COLO829 (cell line): ENCODE data around the gene PLIN3.
"Not testable (repeated sequence)": the region's sequence is repeated elsewhere in the genome, so short reads cannot be mapped to it uniquely, and the experiment has no call there.

ENCODE experiments used
- DNase-seq: peaks from one replicate; pipeline ENCODE4 v3.0.0; 2012; ENCODE audit warnings: low spot score

Gene PLIN3

DNA sequence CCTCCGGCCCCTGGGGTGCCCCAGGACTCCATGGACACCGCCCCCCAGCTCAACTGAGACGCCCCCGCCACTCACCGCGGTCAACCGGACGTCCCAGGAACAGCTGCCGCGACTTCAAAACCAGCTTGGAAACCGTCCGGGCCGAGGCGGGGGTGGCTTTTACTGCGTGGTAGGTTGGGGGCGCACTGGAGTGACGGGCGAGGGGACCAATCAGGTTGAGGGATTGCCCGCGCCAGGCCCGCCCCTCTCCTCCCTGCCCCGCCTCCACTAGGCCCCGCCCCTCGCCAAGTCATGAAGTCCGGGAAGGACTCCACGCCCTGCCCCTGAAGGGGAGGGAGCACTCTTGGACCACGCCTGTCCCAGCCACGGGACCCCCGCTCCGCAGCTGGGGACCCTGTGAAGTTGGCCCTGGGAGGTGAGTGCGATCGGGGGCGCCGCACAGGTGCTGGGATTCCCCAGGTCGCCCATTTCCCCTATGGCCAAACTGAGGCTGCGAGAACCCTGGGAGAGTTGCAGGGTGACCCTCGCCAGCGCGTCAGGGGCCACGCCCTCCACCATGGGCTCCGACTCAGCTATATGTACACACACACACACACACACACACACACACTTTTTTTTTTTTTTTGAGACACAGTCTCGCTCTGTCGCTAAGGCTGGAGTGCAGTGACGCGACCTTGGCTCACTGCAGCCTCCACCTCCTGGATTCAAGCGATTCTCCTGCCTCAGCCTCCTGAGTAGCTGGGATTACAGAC, at the start of gene PLIN3:
Gene PLIN3 (minus strand): TSS at position 134 of the 752 bp plus-strand sequence. CDS start 6,273 bp downstream, outside the sequence.
- DNase-seq = peak; percentile 99

- no peak for DNase-seq
Measured at GRCh38 chr19:4916292-4917082, 49.0 kb upstream of the PLIN3 start.

DNA sequence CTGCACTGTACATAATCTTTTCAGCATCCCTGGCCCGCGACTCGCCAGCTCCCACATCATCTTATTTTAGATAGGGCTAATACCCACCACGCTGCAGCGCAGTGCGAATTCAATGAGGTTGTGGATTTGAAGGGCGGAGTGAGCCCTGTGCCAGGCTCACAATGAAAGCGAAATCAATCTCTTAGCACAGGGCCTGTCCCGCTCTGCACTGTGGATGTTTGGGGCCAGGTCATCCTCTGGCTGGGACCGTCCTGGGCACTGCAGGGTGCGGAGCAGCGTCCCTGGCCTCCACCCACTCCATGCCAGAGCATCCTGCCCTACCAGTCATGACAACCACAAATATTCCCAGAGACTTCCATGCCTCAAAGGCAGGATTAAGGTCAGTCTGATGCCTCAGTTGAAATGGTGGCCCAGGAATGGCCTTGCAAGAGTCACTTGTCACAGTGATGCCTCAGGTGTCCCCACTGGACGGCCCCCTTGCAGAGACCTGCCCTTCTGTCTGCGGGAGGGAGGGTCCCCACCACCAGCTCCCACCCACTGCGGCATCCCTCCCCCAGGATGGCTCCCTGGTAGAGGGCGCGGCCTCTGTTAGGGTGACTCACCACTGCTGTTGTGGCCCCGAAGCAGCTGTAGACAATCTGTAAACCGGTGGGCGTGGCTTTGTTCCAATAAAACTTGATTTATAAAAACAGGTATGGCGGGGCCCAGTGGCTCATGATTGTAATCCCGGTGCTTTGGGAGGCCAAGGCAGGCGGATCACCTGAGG, 47.5 kb upstream of the PLIN3 start:
- DNase-seq = peak; percentile 67

- no peak for DNase-seq
Measured at GRCh38 chr19:4913996-4914735, 46.7 kb upstream of the PLIN3 start.

DNA sequence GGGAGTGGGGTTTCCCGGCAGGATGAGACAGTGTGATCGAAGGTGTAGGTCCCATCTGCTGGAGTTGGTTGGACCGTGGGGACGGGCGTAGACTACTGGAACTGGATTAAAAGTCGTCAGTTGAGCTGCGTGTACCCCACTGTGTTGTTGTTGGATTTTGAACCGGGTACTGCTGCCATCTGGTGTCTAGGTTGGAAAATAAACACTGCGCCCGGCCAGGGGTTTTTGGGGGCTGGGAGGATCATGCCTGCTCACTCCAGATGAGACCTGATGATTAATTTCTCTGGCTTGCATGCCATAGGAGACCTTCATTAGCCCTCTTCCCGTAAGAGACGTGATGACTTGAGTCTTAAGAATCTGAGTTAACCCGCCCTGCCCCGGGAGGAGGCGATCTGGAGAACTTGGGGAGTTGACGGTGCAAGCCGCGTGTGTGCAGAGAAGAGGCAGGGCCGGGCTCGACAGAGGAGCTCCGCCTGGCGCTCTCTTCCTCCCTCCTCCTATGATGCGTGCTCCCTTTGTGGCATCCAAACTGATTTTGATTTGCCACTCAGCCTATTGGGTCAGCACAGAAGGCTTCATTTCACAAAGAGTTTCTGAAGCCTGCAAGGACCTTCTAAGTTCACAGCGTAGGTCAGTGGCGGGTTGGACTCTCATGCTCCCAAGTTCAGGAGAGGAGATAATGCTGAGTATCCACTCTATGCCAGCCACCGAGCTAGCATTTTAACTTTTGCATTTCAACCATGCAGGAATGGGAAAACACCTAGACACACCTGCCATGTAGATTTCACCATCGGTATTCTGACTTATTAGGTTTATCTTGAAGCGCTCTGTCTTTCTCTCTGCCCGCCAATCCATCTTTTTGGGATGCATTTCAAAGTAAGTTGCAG, 44.6 kb upstream of the PLIN3 start:
- DNase-seq = peak; percentile 69

DNA sequence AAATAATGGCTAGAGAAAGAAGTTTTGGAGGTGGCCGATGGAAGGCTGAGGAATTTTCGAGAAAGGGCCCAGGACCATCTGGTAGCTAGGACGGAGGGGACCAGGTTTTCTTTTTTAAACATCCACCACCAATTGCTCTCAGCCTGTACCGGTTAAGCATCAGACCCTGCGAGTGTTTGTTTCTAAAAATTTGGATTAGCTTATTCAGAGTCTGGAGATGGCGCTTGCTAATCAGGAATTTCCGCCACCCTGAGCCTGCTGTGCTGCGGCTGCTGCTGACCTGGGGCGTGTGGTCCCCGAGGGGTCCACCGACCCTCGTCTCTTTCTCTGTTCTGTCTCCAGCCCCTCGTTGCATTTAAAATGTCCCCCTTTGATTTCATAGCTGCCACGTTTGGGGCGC, 43.8 kb upstream of the PLIN3 start:
- no peak for DNase-seq

- peak; percentile 77 for DNase-seq
Measured at GRCh38 chr19:4910594-4911281, 43.3 kb upstream of the PLIN3 start.

GRCh38 chr19:4909897-4910593, 42.6 kb upstream of the PLIN3 start:
- DNase-seq = peak; percentile 86

GRCh38 chr19:4909156-4909896, 41.9 kb upstream of the PLIN3 start, which contains the start of gene UHRF1:
UHRF1 (plus strand) TSS chr19:4909501; CDS start chr19:4910886, 1,385 bp downstream.
- peak; percentile 44 for DNase-seq

GRCh38 chr19:4908781-4909155, 41.3 kb upstream of the PLIN3 start:
- DNase-seq = no peak

DNA sequence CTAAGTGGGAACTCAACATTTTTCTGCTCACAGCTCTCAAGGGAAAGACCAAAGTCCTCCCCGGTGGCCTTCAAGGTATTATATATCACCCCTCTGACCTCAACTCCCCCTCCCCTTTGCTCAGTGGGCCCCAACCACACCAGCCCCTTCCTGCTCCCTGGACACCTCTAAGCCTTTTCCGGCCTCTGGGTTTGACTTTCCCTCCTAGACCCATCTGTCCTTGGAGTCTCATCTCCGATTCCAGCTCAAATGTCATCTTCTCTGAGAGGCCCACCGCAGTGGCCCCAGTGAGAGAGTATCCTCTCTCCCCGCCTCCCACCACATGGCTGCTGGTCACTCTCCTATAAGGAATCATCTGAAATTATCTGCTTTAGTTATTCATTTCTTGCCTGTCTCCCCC, 40.9 kb upstream of the PLIN3 start:
- no peak for DNase-seq

GRCh38 chr19:4906963-4907362, 39.5 kb upstream of the PLIN3 start:
- no peak for DNase-seq

DNA sequence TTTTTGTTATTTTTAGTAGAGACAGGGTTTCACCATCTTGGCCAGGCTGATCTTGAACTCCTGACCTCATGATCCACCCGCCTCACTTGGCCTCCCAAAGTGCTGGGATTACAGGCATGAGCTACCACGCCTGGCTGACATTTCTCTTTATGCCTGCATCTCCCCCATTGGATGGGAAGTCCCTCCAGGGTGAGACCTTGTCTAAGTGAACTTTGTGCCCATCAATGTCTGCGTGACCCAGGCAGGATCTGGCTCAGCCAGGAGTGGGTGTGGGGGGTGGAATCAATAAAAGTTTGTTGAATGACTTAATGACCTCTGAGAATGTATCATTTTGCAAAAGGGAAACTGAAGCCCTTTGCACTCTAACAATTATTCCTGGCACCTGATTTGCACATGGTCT, 37.0 kb upstream of the PLIN3 start:
- no peak for DNase-seq

DNA sequence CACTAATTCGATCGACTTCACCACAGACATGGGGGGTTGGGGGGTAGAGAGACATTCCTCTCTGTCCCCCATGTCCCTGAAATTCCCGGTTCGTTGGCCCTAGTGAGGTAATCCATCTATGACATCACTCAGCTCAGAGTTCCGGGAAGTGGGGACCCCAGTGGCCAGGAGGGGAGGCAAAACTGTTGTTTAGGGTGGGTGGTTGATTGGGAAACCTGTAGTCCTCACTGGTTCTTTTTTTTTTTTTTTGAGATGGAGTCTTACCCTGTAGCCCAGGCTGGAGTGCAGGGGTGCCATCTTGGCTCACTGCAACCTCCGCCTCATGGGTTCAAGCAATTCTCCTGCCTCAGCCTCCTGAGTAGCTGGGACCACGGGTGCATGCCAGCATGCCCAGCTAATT, 35.3 kb upstream of the PLIN3 start, which contains the start of gene ARRDC5:
Gene ARRDC5 (minus strand): TSS at position 101 of the 400 bp plus-strand sequence. CDS start 71 bp downstream, at position 30.
- no peak for DNase-seq

DNA sequence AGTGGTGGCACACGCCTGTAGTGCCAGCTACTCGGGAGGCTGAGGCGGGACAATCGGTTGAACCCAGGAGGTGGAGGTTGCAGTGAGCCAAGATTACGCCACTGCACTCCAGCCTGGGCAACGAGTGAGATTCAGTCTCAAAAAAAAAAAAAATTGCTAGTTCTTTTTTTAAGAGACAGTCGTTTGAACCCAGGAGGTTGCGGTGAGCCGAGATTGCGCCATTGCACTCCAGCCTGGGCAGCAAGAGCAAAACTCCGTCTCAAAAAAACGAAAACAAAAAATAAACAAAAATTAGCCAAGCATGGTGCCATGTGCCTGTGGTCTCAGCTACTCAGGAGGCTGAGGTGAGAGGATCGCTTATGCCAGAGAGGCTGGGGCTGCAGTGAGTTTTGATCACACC, 33.4 kb upstream of the PLIN3 start:
- not testable (repeated sequence) for DNase-seq

DNA sequence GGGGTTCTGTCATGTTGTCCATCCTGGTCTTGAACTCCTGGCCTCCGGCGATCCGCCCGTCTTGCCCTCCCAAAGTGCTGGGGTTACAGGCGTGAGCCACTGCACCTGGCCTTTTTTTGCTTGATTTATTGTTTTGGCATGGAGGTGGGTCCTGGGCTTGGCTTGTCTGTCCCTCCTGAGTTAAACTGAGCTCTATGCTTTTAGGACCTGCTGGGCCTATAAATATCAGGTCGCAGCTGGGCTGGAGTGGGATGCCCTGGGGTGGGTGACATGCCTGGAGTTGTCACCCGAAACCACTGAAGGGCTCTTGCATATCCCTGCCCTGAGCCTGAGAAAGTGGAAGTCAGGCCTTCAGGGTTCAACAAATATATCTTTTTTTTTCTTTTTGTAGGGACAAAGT, 29.7 kb upstream of the PLIN3 start:
- DNase-seq = no peak

DNA sequence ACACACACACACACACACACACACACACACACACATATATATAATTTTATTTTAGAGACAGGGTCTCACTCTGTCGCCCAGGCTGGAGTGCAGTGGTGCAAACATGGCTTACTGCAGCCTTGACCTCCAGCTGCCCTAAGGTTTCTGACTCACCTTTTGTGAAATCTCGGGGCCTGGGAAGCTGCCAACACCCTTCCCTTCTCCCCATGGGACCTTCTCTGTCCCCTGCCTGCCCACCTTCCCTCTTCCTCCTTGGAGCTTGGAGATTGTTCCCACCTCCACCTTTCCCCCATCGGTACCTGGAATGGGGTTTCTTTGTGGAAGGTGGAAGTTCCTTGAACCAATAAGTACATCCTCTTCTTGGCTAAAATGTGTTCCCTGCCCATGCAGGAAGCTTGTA, 28.9 kb upstream of the PLIN3 start:
- no peak for DNase-seq

DNA sequence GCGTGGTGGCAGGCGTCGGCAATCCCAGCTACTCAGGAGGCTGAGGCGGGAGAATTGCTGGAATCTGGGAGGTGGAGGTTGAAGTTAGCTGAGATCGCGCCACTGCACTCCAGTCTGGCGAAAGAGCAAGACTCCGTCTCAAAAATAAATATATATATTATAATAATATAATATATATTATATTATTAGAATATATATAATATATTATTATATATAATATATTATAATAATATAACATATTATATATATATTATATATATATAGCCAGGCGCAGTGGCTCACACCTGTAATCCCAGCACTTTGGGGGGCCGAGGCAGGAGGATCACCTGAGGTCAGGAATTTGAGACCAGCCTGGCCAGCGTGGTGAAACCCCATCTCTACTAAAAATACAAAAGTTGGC, 25.5 kb upstream of the PLIN3 start:
- not testable (repeated sequence) for DNase-seq

DNA sequence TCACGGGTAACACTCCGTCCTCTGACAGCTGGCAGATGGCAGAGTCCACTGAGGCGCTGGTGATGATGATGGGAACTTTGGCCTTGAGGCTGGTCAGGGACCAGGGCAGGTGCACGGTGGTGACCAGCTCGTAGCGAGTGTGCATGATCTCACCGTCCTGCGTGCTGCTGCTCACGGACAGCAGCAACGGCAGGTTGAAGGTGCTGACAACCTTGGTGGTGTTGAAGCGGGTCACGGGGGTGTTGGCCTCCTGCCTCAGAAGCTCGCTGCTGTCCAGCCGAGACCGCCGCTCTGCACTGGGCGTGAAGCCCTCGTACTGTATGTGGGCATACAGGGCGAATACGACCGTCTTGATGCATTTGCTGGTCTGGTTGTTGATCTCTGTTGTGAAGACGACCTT, 23.6 kb upstream of the PLIN3 start:
- DNase-seq = no peak
